GM18511 (cell line): ENCODE data around the gene EIF2A.

ENCODE experiments used
- ATAC-seq: cut with Tn5 transposase; IDR thresholded peaks from one replicate; pipeline ENCODE4 v1.9.1; 2021; ENCODE audit warnings: mild to moderate bottlenecking, moderate library complexity; ENCODE audit not compliant: unreplicated experiment

The EIF2A gene

DNA sequence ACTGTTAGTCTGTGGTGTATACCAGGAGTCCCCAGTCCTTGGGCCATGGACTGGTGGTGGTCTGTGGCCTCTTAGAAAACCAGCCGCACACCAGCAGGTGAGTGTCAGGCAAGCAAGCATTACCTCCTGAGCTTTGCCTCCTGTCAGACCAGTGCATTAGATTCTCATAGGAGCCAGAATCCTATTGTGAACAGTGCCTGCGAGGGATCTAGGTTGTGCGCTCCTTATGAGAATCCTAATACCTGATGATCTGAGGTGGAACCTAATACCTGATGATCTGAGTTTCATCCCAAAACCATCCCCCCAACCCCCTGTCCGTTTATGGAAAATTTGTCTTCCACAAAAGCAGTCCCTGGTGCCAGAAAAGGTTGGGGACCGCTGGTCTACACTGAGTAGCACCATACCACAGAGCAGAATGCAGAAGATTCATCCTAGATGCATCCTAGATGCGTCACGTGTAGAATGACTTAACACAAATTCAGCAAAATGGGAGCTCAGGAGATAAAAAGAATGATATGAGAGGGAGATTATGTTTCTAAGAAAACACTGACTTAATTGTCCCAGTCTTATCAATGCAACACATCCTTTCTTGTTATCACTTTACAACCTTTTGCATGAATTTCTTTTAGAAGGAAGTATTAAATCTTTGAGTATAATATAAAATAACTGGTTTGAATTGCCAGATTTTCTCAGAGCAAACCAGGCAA, 85.1 kb downstream of the EIF2A start:
- no peak for ATAC-seq

DNA sequence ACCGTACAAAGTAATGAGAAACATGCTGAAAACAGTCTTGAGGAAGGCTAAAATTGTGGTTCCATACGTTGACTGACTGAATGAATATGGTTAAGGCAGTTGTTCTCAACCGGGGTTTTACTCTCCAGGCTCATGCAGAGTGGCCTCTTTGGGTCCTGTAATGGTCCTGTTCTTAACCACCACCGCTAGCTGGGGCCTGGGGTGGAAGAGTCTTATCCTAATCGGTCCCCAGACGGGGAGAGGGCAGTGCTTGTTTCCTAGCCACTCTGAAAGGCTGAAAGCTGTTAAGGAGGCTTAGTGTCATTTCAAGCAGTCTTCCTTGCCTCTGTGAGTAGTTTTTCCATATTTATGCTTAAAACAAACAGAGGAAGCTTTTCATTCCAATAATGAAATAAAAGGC, 88.5 kb downstream of the EIF2A start:
- ATAC-seq: no peak

DNA sequence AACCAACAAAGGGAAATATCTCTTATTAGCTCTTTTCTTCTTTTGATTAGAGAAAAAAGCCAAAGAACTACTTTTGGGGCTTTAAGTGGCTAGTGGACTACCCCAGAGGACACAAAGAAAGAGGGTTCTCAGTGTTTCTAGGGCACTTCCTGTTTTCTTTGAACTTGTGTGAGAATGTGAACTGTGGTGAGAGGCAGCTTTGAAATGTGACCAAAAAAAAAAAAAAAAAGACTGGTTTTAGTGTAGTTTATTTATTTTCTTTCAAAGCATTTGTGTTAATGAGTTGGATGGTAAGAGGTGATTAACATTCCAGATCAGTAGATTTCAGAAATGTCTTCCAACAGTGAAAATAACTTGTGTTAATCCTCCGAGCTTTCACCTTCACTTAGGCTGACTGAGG, 88.9 kb downstream of the EIF2A start:
- peak; percentile 85 for ATAC-seq
